HG02763 (cell line): ENCODE data around the gene DNAH5.

ENCODE experiments used
- ATAC-seq: cut with Tn5 transposase; IDR thresholded peaks from one replicate; pipeline ENCODE4 v1.9.1; 2021; ENCODE audit warnings: mild to moderate bottlenecking, moderate library complexity; ENCODE audit not compliant: unreplicated experiment

Gene DNAH5

DNA sequence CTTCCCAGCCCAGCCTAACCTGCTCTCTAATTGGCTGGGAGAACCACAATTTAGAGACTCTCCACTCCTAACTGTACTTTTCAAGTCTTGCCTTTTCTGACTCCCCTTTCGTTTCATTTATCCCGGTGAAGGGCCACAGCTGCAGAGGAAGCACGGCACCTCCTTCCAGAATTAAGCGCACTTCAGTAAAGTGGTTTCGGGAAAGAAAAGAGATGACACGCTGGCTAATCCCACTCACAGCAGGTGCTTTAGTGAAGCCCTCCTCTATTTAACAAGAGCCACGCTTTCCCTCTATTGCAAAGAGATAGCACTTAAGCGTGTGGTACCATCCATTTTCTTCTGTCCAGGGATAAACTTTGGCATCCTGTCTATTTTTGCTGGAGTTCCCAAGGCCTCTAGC is 4.8 kb downstream of the DNAH5 start:
- no peak for ATAC-seq

DNA sequence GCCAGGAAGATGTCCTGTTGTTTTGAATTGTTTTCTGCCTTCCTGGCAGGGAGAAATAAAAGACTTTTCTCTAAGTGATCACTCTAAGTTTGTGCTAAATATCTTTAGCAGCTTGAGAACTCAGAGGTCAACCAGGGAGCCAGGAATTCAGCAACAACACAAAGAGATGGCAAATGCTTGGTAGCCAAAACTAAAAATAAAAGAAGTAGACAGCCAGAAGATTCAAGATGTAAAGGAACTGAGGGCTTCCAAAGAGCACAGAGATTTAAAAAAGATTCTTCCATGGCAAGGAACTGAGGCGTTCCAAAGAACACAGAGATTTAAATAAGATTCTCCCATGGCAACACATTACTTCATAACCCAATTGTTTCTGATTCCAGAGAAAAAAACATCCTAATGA is 9.6 kb downstream of the DNAH5 start:
- no peak for ATAC-seq

DNA sequence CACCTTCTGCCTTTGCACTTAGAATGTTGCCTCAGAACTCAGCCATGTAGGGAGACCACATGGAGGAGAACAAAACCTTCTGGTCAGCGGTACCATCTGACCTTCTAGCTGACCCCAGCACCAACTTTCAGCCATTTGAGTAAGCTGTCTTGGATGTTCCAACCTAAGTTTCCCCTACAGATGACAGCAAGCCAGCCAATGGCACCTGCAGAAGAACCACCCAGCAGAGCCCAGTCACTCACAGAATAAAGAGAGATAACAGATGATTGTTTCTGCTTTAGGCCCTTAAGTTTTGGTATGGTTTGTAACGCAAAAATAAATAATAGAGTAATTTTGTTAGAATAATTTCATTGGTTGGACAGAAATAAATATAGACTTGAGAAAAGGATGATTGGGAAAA is 10.4 kb downstream of the DNAH5 start:
- no peak for ATAC-seq

DNA sequence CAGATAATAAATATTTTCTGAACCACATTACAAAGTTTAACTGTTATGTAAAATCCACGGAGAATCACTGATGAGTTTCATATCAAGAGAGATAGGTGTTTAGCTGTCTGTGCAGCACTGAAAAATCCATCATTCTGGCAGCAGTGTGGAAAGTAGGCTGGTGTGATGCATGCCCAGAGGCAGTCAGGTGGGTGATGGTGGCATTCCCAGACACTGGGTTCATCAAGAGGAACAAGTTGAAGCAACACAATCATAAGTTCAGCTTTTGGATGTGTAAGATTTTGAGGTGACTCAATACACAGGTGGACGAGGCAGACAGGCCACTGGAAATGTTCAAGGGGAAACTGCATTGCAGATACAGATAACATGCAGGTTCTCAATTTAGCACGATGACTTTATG is 11.9 kb downstream of the DNAH5 start:
- ATAC-seq = no peak

DNA sequence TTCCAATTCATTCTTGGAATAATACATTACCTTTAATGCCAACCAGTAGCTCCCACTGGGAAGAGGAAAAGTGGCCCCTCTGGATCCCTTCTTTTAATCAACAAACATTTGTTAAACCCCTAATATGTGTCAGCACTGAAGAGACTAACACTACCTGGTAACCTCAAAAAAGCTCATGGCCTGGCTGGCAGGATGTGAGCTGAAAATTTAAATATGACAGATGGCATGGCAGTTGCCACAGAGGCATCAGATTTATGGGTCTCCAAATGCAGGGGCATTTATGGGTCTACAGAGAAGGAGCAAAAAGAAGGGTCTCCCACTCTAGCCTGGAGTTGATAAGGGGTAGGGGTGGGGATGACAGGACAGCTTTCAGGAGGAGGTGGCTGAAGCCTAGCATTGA is 12.5 kb downstream of the DNAH5 start:
- no peak for ATAC-seq

DNA sequence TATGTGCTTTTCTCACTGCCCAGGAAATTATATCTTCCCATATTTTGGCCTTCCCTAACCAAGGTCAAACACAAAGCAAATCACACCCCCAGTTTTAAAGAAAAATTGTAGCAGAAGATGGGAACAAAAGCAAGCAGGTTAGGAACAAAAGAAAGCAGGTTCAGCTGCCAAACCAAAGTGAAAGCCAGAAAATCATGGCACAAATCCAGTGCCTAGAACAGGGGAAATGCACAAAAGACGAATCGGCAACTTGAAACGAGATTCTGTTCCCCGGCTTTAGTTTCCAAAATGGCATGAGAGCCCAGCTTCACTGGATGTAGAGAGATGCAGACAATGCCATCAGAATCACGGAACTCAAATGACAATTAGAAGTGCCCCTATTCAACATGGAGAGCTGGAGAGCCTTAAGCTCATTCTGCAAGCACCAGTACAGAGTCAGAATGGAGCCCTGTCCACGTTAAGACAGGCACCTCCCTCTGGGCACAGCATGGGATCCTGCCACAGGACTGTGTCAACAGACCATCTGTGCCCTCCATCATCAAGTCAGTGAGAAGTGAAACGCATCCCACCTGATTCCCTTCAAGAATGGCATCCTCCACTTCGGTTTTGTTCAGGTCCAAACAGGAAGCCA is 13.8 kb downstream of the DNAH5 start:
- ATAC-seq = no peak

DNA sequence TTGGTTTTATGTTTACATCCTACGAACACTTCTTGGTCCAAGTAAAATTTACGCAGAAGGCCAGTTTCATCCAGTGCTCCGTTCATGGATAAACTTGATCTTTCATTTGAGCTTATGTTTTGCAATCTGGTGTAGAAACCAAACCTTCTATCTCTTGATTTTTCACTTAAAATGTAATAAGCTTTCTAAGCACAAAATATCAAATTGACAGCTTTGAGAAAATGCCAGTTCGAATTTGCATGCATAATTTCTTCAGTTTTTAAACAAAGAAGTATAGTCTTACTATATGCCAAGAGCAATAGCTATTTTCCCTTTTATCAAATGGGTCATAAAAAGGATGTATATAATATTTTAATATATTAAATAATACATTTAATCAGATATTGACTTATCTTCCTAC is 17.8 kb downstream of the DNAH5 start:
- ATAC-seq = no peak

DNA sequence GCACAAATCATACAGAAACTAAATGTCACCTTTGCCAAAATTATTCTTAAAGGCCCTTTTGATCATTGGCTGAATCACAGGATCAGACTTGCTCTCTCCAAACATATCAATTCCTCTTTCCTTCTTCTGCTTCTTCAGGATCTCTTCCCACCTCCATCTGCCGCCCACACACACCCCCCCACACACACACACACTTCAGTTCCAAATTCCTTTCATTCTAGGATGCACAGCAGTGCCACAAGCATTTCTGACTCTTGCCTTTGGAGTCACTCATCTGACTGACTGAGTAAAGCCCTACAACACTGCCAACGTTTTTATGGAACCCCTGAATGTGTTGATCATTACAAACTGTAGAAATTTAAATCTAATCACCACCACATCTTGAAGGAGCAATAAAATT is 22.9 kb downstream of the DNAH5 start:
- ATAC-seq = no peak

DNA sequence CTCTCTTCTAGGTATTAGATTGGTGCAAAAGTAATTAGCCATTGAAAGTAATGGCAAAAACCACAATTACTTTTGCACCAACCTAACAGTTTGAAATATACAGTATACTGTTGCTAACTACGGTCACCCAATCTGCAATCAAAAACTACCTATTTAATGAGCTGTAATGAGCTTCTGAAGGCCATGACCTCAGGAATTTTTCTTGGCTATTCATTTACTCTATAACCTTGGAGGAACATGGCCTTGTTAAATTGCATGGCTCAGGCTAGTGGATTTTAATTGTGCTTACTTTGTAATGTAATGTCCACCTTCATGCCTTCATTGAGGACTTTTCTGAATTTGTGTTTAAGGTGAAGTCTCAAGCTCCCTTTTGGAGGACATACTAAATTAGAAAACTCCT is 24.7 kb downstream of the DNAH5 start:
- ATAC-seq = no peak

DNA sequence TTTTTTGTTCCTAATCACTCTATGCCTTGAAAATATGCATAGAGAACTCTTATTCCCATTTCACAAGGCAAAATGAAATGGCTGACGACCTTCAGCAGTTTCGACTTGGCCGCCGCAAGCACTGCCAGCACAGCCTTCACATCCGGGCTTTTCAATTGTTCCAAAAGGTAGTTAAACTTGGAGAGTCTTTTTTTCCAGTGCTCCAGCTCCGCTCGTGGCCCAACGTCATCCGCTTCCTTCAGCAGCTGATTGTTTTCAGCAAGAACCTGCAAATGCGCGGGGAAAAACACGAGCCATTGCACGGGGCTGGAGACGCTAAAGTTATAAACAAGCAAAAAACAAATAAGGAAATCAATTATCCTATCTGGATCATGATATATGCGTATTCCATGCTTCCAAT is 25.4 kb downstream of the DNAH5 start:
- no peak for ATAC-seq

DNA sequence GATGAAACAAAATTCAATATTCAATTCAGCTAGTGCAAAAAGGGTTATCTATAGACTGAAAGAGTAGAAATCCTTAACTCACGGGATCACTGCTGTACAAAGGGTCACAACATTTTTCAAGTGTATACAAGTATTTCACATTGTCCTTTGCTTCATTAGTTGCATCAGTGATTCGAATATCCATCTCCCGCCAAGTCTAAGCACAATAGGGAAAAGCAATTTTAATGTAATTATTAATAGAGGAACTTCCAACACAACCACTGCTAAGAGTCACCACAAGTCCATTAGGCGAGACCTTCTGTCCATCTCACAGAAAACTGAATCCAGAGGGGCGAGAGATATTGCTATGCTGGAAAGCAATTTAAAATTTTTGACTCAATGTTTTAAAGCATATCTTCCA is 27.4 kb downstream of the DNAH5 start:
- ATAC-seq = no peak

DNA sequence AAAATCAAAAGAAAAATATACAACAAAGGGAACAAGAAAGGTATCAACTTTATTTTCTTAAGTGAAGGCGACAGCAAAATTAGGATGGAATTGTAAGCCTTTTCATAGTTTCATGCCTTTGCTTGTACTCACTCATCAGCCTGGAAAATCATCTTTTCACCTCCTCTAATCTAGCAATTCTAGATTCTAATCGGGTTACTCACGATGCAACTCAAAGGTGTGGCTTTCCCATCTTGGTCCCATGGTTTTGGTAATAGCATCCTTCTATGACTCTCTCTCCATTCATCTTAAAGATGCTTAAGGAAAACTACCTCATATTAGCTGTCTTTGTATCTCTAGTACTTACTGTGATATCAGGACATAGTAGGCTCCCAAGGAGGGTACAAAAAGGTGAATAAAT is 30.5 kb downstream of the DNAH5 start:
- ATAC-seq = no peak

DNA sequence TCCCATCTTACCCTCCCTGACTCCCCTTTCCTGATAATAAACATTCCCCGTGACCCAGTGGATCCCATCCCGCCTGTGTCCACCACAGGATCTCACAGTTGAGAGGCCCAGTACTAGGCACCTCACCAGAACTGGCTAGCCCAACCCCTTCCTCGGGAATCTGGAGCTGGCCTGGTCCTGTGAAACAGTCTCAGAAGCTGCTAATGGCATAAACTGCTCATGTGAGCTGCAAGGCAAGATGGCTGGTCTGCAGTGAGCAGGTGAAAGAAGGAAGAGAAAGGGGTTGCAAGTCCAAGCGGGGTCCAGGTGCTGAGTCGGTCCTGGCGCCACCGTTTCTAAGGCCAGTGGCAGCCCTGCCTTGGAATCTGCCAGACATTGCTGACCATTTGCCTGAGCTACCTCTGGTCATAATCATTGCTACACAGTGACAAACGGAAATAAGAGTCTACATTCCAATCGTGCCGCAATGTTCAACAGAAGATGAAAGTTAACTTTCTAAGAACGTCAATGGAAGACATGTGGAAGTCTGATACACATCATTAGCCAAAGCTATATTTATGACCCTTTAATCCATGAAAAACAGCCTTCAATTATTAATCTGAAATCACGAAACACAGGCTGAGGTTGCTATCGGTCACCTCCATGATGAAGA is 33.7 kb downstream of the DNAH5 start:
- ATAC-seq = no peak

DNA sequence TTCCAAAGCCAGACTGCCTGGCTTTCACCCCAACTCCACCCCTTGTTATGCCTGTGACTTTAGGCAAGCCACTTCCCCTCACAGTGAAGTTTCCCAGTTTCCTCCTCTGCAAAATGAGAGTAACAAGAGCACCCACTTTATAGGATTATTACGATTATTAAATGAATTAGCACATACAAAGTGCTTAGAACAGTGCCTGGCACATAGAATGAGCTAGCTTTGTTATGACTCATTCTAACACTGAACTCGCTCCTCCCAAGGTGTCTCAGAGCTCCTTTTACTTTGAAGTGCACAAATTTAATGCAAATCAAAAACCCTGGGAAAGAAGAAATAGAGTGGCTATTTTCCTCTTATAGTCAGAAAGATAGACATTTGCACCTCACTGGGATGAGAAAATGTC is 34.3 kb downstream of the DNAH5 start:
- no peak for ATAC-seq

DNA sequence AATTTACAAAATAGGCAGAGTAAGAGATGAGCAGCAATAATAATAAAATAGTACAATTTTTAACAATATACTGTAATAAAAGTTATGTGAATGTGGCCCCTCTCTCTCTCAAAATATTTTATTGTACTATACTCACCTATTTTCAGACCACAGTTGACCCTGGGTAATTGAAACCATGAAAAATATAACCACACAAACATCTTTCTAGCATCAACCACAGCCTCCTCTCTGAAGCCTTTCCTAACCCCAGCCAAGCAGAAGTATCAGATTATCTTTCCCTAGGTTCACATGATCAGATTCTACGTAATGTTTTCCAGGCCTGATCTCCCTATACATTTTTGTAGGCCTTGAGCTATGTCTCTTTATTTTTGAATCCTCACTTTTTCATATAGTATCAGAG is 35.2 kb downstream of the DNAH5 start:
- ATAC-seq = no peak

DNA sequence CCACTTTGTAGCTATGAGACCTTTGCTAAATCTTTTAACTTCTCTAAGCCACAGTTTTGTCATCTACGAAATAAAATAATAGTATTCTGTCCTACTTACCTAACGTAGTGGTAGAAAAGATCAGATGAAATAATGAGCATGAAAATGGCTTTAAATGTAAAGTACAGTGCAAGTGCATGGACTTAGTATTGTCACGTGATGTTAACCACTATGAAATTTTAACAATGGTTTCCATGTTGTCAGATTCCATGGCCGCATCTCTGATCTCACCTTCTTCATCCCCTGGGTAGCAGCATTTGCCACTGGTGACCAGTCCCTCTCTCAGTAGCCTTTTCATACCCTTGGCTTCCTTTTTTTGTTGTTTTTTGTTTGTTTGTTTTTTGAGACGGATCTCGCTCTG is 45.9 kb downstream of the DNAH5 start:
- ATAC-seq = no peak

DNA sequence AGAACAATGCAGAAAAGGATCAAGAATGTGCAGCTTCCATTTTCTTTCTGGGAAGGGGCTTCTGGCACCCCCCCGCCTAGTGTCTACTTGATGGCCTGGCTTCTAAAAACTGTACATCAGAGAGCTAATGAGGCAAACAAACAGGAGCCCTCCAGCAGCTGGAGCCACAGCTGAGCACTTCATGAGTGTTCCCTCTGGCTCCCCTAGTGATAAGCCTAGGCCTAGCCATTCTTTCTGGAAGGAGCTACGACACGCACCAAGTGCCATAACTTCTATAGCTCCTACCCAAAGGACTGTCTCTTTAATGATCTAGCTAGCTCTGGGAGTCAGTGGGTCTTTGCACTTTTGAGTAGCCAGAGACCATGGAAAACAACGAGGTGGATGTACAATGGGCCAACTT is 66.1 kb downstream of the DNAH5 start:
- no peak for ATAC-seq

DNA sequence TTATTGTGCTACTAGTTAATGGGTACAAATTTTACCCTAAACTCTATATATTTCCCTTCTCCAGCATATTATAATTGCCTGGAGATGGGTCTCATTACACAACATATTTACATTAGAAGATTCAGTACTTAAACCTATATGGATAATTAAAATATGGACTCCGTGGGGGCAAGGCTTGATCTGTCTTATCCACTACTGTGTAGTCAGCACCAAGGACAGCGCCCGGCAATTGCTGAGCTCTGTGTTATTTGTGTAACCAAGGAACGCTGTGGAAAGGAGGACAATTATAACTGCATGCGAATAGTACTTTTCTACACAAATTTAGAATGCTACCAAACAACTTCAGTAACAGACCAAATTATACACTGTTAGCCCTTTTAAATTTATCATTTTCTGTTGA is 77.7 kb downstream of the DNAH5 start:
- ATAC-seq = no peak

DNA sequence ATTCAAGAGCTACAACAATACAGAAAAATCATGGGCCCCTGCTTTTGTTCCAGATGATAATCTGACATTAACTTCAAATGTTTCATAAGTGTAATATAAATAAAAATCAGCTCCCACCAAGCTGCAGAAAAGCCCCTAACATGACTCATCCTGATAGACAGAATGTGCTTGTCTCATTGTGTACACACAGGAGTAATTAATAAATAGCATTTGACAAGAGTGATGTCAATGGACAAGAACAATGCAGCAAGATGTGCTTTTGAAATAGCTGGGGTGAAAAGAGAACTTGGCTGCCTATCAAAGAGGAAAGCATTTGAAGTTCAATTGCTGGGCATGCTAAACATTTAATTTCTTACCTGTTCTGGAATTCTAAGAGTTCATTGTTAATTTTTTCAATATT is 79.2 kb downstream of the DNAH5 start:
- no peak for ATAC-seq

DNA sequence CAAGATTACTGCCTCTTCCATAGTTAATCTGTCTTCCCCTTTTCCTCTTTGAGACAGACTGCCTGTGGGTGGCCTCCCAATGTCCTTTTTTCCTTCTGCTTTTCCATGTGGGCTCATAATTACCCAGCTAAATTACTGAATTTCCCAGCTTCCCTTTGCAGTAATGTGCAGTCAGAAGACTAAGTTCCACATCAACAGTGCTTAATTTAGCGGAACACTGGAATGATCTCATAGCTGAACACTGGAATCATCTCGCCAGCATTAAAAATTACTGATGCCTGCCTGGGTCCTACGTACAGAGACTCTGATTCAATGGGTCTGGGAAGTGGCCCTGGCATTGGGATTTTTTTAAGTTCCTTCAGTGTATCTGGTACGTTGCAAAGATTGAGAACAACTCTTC is 84.3 kb downstream of the DNAH5 start:
- ATAC-seq = no peak

DNA sequence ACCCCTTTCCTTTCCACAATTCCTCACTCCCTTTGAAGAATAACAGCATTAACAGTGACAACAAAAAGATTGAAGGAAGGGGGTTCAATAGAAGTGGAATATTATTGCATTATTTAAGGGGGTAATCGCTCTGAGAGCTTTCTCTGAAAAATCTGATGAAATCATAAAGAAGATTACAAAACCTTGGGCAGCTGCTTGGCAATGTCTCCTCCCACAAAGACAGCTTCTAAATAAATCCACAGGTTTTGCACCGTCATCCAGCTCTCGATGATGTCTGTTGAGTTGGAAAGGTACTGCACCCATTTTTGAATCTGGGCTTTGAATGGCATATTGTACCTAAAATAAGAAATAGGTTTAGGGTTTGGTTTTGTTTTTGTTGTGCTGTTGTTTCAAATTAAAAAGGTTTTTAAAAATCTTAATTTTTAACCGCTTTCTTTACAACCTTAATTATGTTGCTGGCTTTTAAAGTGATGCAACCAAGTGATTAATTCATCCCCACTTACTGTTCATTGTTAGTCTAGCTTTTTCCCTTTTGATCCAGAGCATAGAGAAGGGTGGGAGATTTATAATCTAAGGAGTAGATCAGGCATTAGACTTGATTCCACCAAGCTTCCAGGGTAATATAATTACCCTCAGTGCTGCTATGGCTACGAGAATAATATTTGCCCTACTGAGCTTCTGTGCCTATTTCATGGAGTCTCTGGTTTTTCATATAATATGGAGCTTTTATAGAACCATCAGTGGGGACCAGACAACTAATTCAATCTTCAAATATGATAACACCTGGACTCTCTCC is 85.0 kb downstream of the DNAH5 start:
- ATAC-seq = no peak

DNA sequence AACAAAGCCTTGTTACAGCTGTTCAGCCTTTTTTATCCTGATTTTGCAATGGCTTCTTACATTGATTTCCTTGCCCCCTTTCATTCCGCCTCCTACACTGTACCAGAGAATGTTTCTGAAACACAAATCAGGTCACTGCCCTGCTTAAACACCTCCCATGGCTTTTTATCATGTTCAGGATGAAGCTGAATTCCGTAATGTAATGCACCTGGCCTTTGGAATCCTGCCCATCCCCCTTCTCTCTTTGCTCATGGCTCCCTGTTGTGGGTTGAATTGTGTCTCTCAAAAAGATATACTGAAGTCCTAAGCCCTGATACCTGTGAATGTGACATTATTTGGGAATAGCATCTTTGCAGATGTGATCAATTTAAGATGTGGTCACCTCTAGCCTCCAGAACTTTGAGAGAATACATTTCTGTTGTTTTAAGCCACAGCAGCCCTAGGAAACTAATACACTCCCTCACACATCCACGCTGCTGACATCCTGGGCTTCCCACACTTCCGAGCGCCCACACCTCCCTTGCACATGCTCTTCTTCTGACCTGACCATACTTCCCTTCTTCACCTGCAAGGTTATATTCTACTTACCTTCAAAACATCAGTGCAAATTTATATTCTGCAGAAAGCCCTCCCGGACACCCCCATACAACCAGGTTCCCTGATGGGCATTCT is 101.2 kb downstream of the DNAH5 start:
- no peak for ATAC-seq
